Measurements from ENCODE around the gene NFAM1. TPM values are rescaled to one million over a fixed set of nuclear protein-coding genes. Genes with fewer than 3 reads are reported as not detected.

NFAM1 gene
- total and polyA plus RNA-seq, 8 donors: 0.15 to 18.1 (median 0.83) TPM

DNA sequence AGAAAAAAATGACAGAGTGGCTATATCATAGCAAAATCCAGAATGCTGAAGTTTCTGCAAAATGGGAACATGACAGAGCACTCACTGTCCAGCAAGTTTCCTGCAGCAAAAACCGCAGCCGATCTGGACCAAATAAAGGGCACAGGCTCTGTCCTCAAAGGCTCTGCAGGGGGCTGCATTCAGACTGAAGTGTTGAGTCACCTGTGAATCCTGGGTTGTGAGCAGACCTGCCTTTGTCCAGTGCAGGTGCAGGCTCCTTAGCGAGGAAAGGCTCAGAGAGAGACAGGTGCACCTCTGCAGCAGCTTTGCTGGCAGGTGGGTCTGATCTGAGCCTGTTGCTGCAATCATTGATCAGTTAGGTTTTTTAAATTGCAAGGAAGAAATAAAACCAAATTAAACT, 29.3 kb upstream of the NFAM1 start:
- H3K36me3 ChIP-seq: no peaks in the 10 kb centered on the region
- intact Hi-C loops (cut with DNase I; ENCODE audit: low total_unique reads): no loop called here
- no peaks in the 10 kb centered on the region for H3K9me3 ChIP-seq
- H3K27ac ChIP-seq: no peak overlapping the region
- peaks cover 0 to 56% (median 20%) of the 10 kb centered on the region in 3 donors for H3K27me3 ChIP-seq
- H3K4me1 ChIP-seq: peaks cover 0 to 11% (median 5%) of the 10 kb centered on the region in 4 donors
- H3K4me3 ChIP-seq: no peak overlapping the region
- WGBS, 5 donors: 60 to 67% (median 64%) methylated on average over 3 of the region's 3 CpGs
- TF ChIP-seq, protein P1, sequence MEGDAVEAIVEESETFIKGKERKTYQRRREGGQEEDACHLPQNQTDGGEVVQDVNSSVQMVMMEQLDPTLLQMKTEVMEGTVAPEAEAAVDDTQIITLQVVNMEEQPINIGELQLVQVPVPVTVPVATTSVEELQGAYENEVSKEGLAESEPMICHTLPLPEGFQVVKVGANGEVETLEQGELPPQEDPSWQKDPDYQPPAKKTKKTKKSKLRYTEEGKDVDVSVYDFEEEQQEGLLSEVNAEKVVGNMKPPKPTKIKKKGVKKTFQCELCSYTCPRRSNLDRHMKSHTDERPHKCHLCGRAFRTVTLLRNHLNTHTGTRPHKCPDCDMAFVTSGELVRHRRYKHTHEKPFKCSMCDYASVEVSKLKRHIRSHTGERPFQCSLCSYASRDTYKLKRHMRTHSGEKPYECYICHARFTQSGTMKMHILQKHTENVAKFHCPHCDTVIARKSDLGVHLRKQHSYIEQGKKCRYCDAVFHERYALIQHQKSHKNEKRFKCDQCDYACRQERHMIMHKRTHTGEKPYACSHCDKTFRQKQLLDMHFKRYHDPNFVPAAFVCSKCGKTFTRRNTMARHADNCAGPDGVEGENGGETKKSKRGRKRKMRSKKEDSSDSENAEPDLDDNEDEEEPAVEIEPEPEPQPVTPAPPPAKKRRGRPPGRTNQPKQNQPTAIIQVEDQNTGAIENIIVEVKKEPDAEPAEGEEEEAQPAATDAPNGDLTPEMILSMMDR (IDR thresholded peaks at IDR 0.05): no peak
- TF ChIP-seq EP300 (IDR thresholded peaks at IDR 0.05): no peak
- no peak for TF ChIP-seq POLR2A (IDR thresholded peaks at IDR 0.05)
- no peak for DNase-seq

DNA sequence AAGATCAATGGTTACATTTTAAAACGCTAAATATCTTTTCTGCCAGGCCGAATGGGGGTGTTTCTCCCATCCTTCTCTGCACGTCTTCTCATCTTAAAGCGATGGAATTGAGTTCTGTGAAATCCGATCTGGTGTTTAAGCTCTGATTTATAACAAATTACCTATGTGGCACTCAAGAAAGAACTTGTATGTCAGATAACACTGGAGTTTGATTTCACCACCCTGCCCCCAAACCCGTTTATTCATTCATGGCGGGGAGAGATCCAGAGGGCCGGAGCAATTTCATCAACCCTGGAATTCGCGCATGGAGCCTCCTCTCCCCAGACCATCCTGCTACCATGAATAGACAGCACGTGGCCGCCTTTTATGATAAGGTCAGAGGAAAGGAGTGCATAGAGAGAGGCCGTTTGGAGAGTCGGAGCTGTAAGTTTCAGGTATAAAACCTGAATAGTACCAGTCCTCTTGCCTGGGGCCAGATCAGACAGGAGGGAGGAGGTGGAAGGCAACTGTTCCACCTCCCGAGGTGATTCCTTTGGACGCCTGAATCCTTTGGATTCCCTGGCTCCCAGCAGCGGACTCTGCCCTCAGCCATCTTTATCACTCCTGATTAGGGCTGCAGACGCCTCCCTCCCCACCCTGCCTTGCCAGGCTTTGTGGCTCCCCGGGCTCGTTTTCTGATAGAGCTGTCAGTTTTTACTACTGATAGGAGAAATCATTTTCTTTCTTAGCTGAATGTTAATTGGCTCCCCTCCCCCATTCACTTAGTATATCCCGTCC, 27.3 kb upstream of the NFAM1 start:
- Histone ChIP-seq H3K9me3 (no peaks in the 10 kb centered on the region), H3K27me3 (peaks cover 0 to 56% (median 20%) of the 10 kb centered on the region in 3 donors), H3K4me3 (no peak overlapping the region), H3K4me1 (peaks cover 0 to 11% (median 5%) of the 10 kb centered on the region in 4 donors), H3K36me3 (no peaks in the 10 kb centered on the region), H3K27ac (no peak overlapping the region)
- no peak for TF ChIP-seq POLR2A (IDR thresholded peaks at IDR 0.05)
- no peak for TF ChIP-seq EP300 (IDR thresholded peaks at IDR 0.05)
- TF ChIP-seq, protein P1 (IDR thresholded peaks at IDR 0.05): no peak
- no peak for TF ChIP-seq POLR2AphosphoS5 (IDR thresholded peaks at IDR 0.05)
- intact Hi-C loops (cut with DNase I; ENCODE audit: low total_unique reads): no loop called here
- 18 to 30% (median 21%) methylated on average over 21 of the region's 21 CpGs for WGBS, 5 donors
- DNase-seq: peak in 1 of 2 donors; percentile 31

DNA sequence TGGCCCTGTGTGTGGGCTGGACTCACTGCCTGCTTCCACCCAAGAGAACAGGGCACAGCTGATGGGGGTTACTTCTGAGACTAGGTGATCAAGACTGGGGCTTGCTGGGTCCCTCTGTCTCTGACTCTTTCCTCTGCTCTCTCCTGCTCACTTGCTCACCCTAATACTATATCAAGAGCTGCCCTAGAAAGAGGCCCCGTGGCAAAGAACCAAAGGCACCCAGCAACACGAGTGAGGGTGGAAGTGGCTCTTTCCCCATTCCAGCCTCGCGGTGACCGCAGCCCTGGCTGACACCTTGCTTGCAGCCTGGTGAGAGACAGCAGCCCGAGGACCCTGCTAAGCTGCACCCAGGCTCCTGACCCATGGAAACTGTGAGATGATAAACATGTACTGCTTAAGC, 20.7 kb upstream of the NFAM1 start:
- intact Hi-C loops (cut with DNase I; ENCODE audit: low total_unique reads): no loop called here

DNA sequence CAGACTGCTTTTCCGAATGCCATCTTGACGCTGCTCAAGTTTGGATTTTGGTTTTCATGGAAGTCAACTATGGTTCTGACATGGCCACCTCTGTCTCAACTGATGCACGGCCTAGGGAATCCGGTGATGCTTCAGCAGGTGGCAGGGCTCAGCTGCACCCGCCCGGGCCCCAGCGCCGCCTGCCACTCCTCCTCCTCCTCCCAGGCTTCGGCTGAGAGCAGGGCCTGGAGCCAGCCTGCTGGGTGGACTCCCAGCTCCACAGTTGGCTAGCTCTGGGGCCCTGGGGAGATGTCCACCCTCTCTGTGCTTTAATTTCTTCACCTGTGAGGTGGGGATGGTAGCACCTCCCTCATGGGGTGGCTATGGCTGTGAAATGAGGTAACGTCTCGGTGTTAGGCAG, 20.3 kb upstream of the NFAM1 start:
- 70 to 87% (median 81%) methylated on average over 10 to 11 of the region's 11 CpGs for WGBS, 5 donors
- no peak for DNase-seq
- no peaks in the 10 kb centered on the region for H3K4me1 ChIP-seq
- H3K4me3 ChIP-seq: no peak overlapping the region
- H3K9me3 ChIP-seq: no peaks in the 10 kb centered on the region
- intact Hi-C loops (cut with DNase I; ENCODE audit: low total_unique reads): no loop called here
- H3K27ac ChIP-seq: no peak overlapping the region
- no peaks in the 10 kb centered on the region for H3K36me3 ChIP-seq
- peaks cover 0 to 22% (median 0%) of the 10 kb centered on the region in 3 donors for H3K27me3 ChIP-seq
- TF ChIP-seq POLR2A (IDR thresholded peaks at IDR 0.05): no peak
- TF ChIP-seq, protein P1 (IDR thresholded peaks at IDR 0.05): no peak
- TF ChIP-seq EP300 (IDR thresholded peaks at IDR 0.05): no peak
- no peak for TF ChIP-seq POLR2AphosphoS5 (IDR thresholded peaks at IDR 0.05)

More for the DNA sequence above, 20.7 kb upstream of the NFAM1 start:
- no peak for DNase-seq
- no peaks in the 10 kb centered on the region for H3K36me3 ChIP-seq
- H3K27me3 ChIP-seq: peaks cover 0 to 26% (median 0%) of the 10 kb centered on the region in 3 donors
- H3K9me3 ChIP-seq: no peaks in the 10 kb centered on the region
- no peak overlapping the region for H3K4me3 ChIP-seq
- WGBS, 5 donors: 65 to 77% (median 71%) methylated on average over 6 of the region's 6 CpGs
- TF ChIP-seq POLR2AphosphoS5 (IDR thresholded peaks at IDR 0.05) (no peak), POLR2A (IDR thresholded peaks at IDR 0.05) (no peak), EP300 (IDR thresholded peaks at IDR 0.05) (no peak)
- TF ChIP-seq, protein P1 (IDR thresholded peaks at IDR 0.05): no peak
- no peak overlapping the region for H3K27ac ChIP-seq
- H3K4me1 ChIP-seq: no peaks in the 10 kb centered on the region
